ENCODE results near the gene RPS18. TPM values are rescaled to one million over a fixed set of nuclear protein-coding genes. Genes with fewer than 3 reads are reported as not detected.
A peak's percentile ranks its signal among the peaks of the same experiment; 100 is the strongest.

The RPS18 gene
- total and polyA plus RNA-seq, 2 of the 4 experiments (the other 2 are of a cell fraction) = 6,577 to 8,417 TPM

GRCh38 chr6:33276581-33276863 is 4.6 kb downstream of the RPS18 start:
- Histone ChIP-seq H3K4me1 (ENCODE audit: control insufficient read depth, insufficient read depth, low read length) (peaks cover 14% of the 10 kb centered on the region), H4K8ac (ENCODE audit: low read depth in 2 of 2, low read length in 2 of 2) (peak overlapping the region; percentile 27 to 84; a peak in 3 of 4 replicates), H3K9me1 (ENCODE audit: insufficient read depth, low read length) (peaks cover 9% of the 10 kb centered on the region), H4K5ac (ENCODE audit: low read depth, low read length) (peak overlapping the region; percentile 3; the same call in 1 of the 2 replicates), H3K27me3 (ENCODE audit: control insufficient read depth, insufficient read depth, low read length) (no peaks in the 10 kb centered on the region), H4K91ac (ENCODE audit: insufficient read depth, low read depth, low read length) (0 out of 2 replicates have a peak overlapping the region, but pooled peaks have one; percentile 12), H3K4ac (ENCODE audit: low read depth, low read length) (peak overlapping the region; percentile 57), H2BK15ac (ENCODE audit: low read depth, low read length) (no peak overlapping the region), H2AK9ac (replicated peaks; ENCODE audit: low read depth, low read length, poor library complexity) (peak overlapping the region; percentile 21), H2BK120ac (ENCODE audit: low read depth, low read length) (no peak overlapping the region), H3K4me2 (ENCODE audit: low read depth, low read length) (peak overlapping the region; percentile 71), H3K4me3 (ENCODE audit: insufficient read depth, low read depth, low read length) (peak overlapping the region; percentile 46), H3K27ac (ENCODE audit: insufficient read depth, low read length) (peak overlapping the region; percentile 26), H3K9ac (ENCODE audit: low read depth, low read length) (peak overlapping the region; percentile 62), H3K18ac (ENCODE audit: low read depth, low read length) (no peak overlapping the region), H3K56ac (ENCODE audit: extremely low read depth, insufficient read depth, low read length) (peak overlapping the region; percentile 16; the same call in 1 of the 2 replicates), H3K36me3 (ENCODE audit: control insufficient read depth, insufficient read depth, low read length) (peaks cover 61% of the 10 kb centered on the region), H3K14ac (replicated peaks; ENCODE audit: low read depth, low read length) (peak overlapping the region; percentile 20), H3K23ac (ENCODE audit: low read depth, low read length) (peak overlapping the region; percentile 36; the same call in 1 of the 2 replicates), H3K79me1 (ENCODE audit: low read depth in 1 of 2, low read length in 2 of 2) (peaks cover 16 to 52% of the 10 kb centered on the region in 2 experiments), H2BK5ac (ENCODE audit: low read depth, low read length, poor library complexity, severe bottlenecking) (peak overlapping the region; percentile 7), H2AK5ac (ENCODE audit: low read depth, low read length) (0 out of 2 replicates have a peak overlapping the region, but pooled peaks have one; percentile 59), H3K9me3 (ENCODE audit: control insufficient read depth, insufficient read depth, low read length) (no peaks in the 10 kb centered on the region), H2BK20ac (ENCODE audit: low read depth, low read length) (no peak overlapping the region), H4K20me1 (ENCODE audit: insufficient read depth, low read length) (peaks cover 80% of the 10 kb centered on the region), H2AFZ (replicated peaks; ENCODE audit: low read length, poor library complexity) (no peak overlapping the region)
- intact Hi-C loops (cut with micrococcal nuclease) = no loop called here
- ChIA-PET CTCF (interaction anchor here (1.8 kb wide), 1 partner anchor 20 kb away, joined by 5 read pairs; no protein-coding TSS in a partner anchor), POLR2A (ENCODE audit: unreplicated experiment) (no interaction called here)
- no TSS peak for BruUV-seq (replicated peaks)
- no peak for TF ChIP-seq BHLHE40 (IDR thresholded peaks at IDR 0.05; ENCODE audit: low read depth, low read length)
- in situ Hi-C loops (cut with MboI; ENCODE audit: low sequenced_read_pairs) = no loop called here
- dilution Hi-C loops (cut with HindIII; ENCODE audit: low sequenced_read_pairs, unreplicated experiment) = no loop called here
- ATAC-seq (ENCODE audit: low read depth) (no peak), DNase-seq (no peak)
